SK-N-MC (cell line): ENCODE results near the gene ST6GALNAC3.

Experiments used
- EZH2 ChIP-seq: fragments of 200-600 bp; sonication (generic); IDR thresholded peaks from one replicate; pipeline ENCODE4 v1.6.1; 2017; ENCODE audit warnings: antibody characterized with exemption
- POLR2AphosphoS5 ChIP-seq: IDR thresholded peaks from 2 replicates; pipeline ENCODE4 v1.6.1; 2012; ENCODE audit warnings: mild to moderate bottlenecking, low read depth, low read length, borderline replicate concordance

GRCh38 chr1:76247261-76247852 lies 172.8 kb downstream of the ST6GALNAC3 start:
- TF ChIP-seq POLR2AphosphoS5 (no peak), EZH2 (no peak)
